ENCODE measurements around the gene FGGY.
"Not testable (repeated sequence)": the region's sequence is repeated elsewhere in the genome, so short reads cannot be mapped to it uniquely, and the experiment has no call there.

FGGY gene

GRCh38 chr1:59492500-59492899, 195.6 kb downstream of the FGGY start:
- no peak for DNase-seq

DNA sequence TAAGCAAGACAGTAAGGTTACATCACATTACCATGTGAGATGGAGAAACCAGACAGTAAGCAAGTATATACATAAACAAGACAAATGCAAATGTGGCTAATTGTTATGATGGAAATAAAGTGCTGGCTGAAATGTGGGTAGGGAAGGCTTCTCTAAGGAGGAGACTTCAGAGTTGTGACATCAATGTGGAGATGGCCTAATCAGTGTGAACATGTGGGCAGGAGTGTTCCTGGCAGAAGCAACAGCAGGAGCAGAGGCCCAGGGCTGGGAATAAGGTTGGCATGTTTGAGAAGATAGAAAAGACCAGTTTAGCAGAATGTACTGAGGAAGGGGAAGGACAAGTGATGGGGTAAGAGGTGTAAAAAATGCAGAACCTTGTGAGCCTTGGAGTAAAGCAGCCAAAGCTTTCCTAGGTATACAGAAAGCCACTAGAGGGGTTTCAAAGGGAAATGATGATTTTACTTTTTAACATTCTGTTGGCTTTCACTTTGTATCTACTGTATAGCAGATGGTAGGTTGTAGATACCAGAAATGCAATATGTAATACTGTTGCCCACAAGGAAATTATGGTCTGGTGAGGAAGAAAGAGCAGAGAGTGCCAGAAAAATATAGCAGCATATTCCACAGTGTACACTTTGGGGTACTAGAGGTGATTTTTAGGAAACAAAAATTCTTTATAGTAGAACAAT, 197.4 kb downstream of the FGGY start:
- no peak for DNase-seq

- DNase-seq, result not testable (repeated sequence)
Observed at GRCh38 chr1:59496156-59496555, 199.3 kb downstream of the FGGY start.

- DNase-seq, result no peak
Observed at GRCh38 chr1:59497616-59498015, 200.7 kb downstream of the FGGY start.

GRCh38 chr1:59498640-59499039, 201.7 kb downstream of the FGGY start:
- DNase-seq, result no peak

GRCh38 chr1:59499273-59499942, 202.5 kb downstream of the FGGY start:
- no peak for DNase-seq

DNA sequence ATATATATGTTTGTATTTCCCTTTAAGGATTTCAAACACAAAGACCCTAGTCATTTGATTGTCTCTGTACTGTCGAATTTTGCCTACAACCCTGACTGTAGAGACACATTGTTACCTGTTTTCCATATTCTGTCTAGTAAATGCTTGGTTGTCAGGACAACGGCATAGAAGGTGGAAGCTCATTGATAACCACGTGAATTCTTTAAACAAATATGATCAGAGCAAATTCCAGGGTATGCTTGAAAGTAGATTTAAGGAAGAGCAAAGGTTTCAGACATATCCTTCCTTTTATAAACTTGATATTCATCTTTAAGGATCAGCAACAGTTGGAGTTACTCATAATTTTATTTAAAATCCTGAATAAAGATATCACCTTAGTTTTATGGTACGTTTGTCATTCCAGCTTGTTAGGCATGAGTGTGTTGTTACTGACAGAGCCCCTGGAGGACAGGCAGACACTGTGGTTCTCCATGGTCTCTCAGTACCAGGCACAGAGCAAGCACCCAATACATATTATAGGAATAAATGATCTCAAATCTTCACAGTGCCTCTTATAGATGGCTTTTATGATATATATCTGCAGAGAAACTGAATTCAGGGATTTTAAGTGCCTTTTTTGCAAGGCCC, 203.2 kb downstream of the FGGY start:
- DNase-seq, result no peak

- no peak for DNase-seq
Observed at GRCh38 chr1:59500950-59501742, 204.3 kb downstream of the FGGY start.

DNA sequence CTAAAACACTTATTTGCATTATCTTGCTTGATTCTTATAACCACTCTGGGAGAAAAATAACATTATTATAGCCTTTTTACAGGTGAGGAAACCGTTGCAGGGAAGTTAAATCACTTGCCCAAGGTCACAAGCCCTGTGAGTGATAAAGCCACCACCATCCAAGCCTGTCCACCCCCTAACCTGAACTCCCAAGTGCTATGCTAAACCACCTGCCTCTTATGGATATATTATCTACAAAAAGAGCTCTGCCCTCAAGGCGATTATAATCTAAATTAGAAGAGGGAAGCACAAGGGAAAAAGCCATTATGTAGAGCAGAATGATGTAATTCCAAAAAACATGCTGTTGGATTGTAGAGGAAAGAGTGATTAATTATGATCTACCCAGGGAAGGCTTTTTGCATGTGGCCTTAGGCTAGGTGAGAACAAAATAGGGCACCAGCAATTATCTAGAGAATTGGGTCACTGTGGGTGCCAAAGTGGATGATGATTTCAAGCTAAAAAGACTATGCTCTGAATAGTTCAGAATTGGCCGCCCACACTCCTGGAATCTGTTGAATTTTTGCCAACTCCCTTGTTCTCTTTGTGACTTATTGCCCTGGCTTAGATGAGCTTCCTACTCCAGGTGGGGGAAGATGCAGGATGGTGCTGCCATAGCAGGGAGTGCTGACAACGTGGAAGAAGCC, 205.3 kb downstream of the FGGY start:
- DNase-seq, result no peak

DNA sequence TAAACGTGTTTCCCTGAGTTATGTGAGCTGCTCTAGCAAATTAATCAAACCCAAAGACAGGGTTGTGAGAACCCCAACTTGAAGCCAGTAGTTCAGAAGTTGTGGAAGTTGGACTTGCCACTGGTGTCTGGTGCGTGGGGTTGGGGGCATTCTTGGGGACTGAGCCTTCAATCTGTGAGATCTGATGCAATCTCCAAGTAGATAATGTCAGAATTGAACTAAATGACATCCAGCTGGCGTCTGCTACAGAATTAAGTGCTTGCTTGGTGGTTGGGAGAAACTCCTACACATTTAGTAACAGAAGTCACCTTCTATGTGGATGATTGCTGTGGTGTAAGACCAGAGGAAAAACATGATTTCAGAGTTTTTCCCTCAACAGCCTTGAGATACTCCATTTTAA, 207.4 kb downstream of the FGGY start:
- DNase-seq, result no peak

DNA sequence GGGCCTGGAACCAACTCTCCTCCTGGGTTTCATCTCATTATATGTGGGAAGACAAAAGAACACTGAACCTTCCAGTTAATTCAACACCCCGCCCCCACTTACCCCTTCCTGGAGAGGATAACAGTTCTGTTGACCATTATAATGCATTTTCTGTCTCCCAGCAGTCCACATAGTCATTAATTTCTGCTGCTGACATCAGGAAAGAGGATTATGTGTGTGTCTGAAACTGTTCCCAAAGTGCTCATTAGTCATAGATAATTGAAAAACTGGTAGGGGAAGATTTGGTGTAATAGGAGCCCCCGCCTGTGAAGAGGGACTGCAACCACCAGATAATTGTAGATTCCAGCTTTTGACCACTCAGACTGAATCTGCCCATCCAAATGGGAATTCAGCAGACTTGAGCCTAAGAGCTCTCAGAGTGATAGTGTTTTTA, 208.7 kb downstream of the FGGY start:
- no peak for DNase-seq

GRCh38 chr1:59506952-59507351, 210.1 kb downstream of the FGGY start:
- no peak for DNase-seq

GRCh38 chr1:59509341-59509875, 212.5 kb downstream of the FGGY start:
- DNase-seq, result no peak

- no peak for DNase-seq
Observed at GRCh38 chr1:59510249-59510648, 213.4 kb downstream of the FGGY start.

- no peak for DNase-seq
Observed at GRCh38 chr1:59511476-59512465, 214.9 kb downstream of the FGGY start.

GRCh38 chr1:59512702-59513101, 215.8 kb downstream of the FGGY start:
- DNase-seq, result no peak

GRCh38 chr1:59514061-59514909, 217.4 kb downstream of the FGGY start:
- no peak for DNase-seq

GRCh38 chr1:59516881-59517280, 220.0 kb downstream of the FGGY start:
- no peak for DNase-seq

- no peak for DNase-seq
Observed at GRCh38 chr1:59520194-59520593, 223.3 kb downstream of the FGGY start.

DNA sequence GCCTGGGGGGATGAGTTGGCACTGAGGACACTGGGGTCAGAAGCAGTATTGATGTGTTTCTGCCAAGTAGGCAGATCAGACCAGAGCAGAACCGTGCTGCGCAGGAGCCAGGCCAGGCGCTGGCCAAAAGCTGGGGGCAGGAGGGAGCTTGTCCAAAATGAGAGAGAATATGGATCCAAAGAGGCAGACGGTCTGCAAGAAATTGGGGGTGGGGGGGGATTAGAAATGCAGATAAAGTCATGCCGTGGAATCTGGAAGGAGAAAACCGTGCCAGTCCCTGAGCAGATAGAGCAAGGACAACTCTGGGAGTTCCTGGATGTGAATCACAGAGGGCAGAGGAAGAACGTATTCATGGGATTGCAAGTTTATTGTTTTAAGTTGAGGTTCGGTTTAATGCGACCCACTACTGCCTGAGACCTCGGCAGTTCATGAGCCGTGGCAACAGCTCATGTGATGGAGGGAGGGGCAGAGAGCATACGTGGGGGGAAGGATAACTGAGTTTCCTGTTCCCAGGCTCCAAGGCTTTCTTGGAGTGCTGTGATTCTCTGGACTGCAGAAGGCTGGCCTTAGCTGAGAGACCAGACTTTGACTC, 224.0 kb downstream of the FGGY start:
- DNase-seq, result no peak

Data from T-helper 9 cell (primary cell).